Fibroblast of skin of abdomen (primary cell): ENCODE results near the gene ERAL1.
"Not testable (repeated sequence)": the region's sequence is repeated elsewhere in the genome, so short reads cannot be mapped to it uniquely, and the experiment has no call there.

Experiments used
- DNase-seq: peaks from one replicate; pipeline ENCODE4 v3.0.0-alpha.2; 2013

Gene ERAL1

DNA sequence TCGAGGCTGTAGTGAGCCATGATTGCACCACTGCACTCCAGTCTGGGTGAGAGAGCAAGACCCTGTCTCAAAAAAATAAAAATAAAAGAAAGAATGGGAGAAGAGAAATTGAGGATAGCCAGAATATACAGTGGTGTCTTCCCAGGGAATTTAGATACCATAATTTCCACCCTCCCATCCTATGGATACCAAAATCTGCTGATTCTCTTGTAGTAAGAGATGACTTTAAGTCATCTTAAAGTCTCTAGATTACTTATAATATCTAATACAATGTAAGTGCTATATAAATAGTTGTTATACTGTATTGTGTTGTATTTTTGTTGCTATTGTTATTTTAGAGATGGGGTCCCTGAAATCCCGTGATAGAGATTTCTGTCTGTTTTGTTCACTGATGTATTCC, 1.5 kb upstream of the ERAL1 start:
- no peak for DNase-seq

DNA sequence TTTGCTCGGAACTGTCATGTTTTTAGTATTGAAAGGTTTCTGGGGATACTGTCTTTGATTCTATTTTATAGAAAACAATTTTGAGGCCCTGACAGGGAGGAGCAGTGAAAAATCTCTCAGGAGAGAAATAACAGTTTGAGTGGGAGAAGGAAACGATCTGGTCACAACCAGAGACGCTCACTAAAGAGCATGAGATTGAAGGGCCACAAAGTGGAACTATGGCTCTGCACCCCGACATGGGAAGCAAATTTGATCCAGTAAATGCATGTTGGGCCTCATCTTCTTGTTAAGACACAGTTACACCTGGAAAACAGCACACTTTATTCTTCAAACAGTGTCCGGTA, 492 bp downstream of the ERAL1 start:
- no peak for DNase-seq

DNA sequence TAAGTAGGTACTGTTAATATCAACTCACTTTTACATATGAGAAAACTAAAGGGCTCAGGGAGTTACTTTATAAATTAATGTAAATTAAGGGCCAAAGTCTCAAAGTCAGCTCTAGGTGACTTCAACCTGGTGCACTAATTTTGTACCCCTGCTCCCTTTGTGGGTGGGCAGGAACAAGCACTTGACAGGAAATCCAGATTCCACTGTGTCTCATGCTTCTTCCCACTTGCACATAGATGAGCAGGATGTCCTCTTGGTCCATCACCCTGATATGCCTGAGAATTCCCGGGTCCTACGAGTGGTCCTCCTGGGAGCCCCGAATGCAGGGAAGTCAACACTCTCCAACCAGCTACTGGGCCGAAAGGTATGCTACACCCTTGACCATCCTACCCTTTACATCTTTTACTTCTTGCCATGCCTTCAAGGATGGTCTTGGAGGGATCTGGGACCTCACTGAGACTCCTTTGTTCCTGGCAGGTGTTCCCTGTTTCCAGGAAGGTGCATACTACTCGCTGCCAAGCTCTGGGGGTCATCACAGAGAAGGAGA, 1.3 kb downstream of the ERAL1 start:
- no peak for DNase-seq

DNA sequence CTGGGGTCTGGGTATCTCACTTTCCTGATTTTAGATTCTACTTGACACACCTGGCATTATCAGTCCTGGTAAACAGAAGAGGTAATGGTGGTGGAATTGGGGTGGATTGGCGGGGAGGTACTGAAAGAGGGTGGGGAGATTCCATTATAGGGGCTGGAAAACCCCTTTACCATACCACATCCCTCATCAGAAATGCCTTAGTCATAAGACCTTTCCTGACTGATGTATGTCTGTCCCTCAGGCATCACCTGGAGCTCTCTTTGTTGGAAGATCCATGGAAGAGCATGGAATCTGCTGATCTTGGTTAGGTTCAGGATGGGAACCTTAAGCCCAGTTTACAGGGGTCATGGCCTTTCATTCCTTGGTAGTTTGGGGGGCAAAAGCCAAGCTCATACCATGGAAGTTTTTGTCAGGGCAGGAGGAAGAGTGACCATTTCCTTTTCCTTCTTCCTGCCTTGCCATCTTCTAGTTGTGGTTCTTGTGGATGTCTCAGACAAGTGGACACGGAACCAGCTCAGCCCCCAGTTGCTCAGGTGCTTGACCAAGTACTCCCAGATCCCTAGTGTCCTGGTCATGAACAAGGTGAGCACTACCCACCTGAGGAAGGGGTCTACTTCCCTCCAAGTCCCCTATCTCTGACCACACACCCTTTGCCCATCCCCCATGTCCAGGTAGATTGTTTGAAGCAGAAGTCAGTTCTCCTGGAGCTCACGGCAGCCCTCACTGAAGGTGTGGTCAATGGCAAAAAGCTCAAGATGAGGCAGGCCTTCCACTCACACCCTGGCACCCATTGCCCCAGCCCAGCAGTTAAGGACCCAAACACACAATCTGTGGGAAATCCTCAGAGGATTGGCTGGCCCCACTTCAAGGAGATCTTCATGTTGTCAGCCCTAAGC, 3.3 kb downstream of the ERAL1 start:
- DNase-seq = no peak

DNA sequence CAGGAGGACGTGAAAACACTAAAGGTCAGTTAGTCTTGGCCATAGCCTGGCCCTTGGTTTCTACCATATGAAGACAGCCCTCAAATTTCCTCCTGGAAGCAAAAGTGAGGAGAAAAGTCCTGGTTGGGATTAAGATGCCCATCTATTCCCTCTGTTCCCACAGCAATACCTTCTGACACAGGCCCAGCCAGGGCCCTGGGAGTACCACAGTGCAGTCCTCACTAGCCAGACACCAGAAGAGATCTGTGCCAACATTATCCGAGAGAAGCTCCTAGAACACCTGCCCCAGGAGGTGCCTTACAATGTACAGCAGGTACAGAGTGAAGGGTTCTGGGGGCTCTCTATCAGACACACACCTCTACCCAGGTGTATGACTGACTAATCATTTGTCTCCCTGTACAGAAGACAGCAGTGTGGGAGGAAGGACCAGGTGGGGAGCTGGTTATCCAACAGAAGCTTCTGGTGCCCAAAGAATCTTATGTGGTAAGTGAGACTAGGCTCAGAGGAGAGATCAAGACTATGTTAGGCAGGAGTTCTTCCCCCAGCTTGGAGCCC, 4.1 kb downstream of the ERAL1 start:
- DNase-seq = no peak

DNA sequence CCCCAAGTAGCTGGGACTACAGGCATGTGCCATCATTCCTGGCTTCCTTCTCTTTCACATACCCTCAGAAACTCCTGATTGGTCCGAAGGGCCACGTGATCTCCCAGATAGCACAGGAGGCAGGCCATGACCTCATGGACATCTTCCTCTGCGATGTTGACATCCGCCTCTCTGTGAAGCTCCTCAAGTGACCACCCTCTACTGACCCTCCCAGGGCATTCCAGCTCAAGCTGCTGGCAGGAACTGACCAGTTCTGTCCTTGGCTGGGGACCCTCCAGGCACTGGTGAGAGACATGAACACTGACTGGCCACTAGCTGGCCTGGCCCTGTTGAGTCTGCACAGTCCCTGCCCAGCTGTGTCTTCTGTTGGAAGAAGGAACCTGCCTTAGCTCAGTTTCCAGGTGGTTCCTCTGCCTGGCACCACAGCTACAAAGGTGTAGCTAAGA, 5.6 kb downstream of the ERAL1 start:
- no peak for DNase-seq

DNA sequence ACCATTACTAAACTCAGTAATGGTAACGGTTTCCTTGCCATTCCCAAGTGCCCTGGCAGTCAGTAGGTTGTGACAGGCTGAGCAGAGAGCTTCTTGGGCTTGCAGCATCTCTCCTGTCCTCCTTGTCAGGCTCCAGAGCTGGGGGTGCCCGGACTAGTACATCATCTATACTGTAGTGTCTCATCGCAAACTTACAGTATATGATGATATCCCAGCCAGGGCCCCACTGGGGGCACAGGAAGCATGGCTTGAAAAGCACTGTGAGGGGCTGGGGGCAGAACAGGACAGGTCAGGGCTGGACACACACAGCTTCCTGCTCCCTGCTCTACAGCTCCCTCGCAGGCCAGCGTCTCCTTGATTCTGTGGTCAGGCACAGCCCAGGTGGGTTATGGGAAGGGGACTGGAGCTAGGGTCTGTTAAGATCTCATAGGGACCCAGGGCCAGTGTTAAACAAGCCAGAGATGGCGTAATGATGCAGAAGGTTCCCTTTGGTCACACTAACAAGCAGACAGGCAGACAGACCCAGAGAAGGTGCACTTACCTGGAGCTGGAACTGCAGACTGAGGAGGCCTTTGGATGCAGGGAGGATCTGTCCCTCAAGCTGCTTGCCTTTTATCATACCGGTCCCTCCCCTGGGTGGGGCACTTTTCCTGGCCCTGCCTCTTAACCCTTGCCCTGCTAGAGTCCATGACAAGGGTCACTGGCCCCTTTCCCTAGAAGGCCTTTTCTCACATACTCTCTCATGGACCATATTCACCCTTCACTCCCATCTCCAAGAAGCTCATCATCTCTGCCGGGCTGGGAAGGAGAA, 6.8 kb downstream of the ERAL1 start:
- no peak for DNase-seq

DNA sequence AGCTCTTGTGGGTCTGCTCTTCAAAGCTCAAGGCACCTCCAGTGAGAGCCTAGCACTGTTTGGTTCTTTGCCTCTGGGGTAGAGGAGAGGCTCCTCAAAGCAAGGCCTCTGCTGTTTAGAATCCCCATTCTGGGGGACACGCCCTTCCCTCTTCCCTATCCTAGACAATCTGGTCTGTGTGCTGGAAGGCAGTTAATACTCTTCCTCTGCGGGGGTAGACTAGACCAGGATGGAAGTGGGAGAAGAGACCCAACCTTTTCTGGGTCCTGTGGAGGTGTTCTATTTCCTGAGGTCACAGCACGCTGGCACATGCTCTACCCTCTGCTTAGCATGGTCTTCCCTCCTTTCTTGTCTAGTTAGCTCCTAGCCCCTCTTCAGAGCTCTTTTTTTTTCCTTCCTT, 7.7 kb downstream of the ERAL1 start:
- no peak for DNase-seq

DNA sequence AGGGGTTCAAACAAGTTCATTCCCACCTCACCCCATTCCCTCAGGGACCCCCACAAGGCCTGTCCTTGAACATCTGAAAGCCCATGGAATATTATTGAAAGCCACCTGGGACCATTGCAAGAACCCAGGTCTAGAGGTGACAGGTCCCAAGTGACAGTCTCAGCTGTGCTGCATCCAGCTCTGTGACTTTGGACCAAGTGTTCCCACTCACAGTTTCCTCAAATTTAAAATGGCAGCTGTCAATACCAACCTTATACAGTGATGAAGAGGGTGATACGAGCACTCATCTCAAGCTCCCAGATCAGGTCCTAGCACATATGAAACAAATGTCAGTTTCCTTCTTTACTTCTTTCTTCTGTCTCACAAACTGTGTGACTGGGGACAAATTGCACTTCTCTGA, 9.1 kb downstream of the ERAL1 start:
- DNase-seq = no peak

DNA sequence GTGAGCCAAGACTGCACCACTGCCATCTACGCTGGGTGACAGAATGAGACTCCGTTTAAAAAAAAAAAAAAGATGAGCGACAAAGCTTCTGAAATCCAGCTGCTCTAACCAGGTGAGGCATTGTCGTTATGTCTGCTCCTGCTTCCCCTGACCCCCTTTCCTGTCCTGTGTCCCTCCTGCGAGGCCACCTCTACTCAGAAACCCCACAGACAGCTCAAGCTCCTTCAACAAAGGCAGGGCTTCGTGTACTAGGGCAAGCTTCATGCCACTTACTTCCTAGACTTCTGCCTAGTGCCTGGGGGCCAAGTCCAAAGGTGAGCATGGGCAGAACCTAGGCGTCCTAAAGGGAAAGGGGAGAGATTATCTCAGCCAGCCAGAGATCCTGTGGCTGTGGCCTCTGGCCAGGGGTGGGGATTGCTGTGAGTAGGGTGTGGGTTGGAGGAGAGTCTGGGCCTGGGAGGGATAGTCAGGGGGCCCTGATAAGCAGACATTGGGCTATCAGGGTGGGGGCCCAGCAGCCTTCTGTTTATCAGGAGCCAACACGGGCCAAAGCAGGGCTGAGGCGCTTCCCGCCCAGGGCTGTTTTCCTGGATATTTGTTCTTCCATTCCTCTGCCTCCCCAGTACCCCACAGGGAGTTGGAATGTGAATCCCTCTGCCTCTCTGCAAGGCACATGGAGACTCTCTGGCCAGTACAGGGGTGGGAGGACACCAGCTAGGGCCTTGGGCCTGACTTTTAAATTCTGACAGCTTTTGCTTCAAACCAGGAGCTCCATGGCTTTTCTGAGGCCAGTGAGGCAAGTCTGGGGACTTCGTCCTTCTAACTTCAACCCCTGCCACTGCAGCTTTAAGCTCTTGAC, 10.4 kb downstream of the ERAL1 start:
- no peak for DNase-seq

DNA sequence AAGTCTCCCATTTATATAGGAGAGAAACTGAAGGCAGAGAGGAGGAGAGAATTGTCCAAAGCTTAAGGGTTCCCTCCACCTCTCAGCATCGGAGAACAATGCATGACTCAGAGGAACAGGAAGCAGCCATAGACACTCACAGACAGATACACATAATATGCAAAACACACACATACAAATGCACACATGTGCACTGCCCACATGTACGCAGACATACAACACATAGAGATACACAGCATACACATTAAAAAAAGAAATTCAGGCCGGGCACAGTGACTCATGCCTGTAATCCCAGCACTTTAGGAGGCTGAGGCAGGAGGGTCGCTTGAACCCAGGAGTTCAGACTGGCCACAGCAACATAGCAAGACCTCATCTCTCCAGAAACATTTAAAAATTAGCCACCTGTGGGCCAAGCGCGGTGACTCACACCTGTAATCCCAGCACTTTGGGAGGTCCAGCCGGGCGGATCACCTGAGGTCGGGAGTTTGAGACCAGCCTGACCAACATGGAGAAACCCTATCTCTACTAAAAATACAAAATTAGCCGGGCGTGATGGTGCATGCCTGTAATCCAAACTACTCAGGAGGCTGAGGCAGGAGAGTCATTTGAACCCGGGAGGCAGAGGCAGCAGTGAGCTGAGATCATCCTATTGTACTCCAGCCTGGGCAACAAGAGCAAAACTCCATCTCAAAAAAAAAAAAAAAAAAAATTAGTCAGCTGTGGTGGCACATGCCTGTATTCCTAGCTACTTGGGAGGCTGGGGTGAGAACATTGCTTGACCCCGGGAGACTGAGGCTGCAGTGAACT, 11.3 kb downstream of the ERAL1 start:
- peak; percentile 29 for DNase-seq

DNA sequence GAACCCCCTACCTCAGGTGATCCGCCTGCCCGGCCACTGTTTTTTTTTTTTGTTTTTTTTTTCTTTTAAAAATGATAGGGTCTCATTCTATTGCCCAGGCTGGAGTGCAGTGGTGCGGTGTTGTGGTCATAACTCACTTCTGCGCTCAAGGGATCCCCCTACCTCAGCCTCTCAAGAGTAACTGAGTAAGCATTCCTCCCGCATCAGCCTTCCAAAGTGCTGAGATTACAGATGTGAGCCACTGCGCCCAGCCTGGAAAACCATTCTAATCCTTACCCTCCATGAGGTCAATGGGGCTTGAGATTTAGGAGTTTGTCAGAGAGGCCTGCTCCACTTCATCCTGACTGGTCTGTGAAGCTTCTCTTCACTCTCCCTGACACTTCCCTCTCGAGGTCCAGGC, 12.5 kb downstream of the ERAL1 start:
- DNase-seq = no peak

DNA sequence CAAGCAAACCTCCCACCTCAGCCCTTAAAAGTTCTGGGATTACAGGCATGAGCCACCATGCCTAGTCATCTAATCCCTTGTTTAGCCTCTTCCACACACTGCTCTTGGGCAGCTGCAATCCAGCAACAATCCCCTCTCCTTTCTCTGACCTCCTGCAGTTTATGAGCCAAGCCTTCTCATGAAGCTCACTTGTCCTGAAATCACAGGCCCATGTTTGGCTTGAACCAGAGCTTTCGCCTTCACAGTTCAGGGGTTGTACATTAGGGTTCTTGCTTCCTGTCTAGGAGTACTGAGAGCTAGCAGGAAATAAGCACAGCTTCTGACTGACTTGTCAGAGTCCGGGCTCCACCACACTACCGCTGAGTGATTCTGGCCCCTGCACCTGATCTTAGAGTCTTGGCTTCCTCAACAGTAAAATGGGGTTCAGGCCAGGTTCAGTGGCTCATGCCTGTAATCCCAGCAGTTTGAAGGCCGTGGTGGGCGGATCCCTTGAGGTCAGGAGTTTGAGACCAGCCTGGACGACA, 16.3 kb downstream of the ERAL1 start:
- DNase-seq = no peak

DNA sequence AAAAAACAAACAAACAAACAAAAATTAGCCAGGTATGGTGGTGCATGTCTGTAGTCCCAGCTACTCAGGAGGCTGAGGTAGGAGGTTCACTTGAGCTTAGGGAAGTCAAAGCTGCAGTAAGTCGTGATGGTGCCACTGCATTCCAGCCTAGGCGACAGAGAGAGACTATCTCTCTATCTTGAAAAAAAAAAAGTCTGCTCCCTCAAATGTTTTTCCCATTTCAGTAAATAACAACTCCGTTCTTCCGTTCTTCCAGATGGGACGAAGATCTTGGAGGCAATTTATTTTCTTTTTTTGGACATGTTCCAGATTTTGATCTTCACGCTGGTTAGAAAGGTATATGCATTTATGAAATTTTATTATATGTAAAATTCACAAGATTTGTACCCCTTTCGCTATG, 19.0 kb downstream of the ERAL1 start:
- no peak for DNase-seq

DNA sequence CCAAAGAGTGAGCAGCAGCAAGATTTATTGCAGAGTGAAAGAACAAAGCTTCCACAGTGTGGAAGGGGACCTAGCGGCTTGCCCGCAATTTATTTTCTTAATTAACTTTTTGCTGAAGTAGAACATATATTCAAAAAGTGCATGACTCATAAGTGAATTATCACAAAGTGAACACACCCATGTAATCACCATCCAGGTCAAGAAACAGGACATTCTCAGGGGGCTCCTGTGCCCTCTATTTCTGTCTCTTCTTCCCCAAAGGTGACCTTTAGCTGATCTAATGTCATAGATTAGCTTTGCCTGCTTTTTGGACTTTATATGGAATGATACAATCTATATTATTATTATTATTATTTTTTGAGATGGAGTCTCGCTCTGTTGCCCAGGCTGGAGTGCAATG, 19.9 kb downstream of the ERAL1 start:
- DNase-seq = no peak

DNA sequence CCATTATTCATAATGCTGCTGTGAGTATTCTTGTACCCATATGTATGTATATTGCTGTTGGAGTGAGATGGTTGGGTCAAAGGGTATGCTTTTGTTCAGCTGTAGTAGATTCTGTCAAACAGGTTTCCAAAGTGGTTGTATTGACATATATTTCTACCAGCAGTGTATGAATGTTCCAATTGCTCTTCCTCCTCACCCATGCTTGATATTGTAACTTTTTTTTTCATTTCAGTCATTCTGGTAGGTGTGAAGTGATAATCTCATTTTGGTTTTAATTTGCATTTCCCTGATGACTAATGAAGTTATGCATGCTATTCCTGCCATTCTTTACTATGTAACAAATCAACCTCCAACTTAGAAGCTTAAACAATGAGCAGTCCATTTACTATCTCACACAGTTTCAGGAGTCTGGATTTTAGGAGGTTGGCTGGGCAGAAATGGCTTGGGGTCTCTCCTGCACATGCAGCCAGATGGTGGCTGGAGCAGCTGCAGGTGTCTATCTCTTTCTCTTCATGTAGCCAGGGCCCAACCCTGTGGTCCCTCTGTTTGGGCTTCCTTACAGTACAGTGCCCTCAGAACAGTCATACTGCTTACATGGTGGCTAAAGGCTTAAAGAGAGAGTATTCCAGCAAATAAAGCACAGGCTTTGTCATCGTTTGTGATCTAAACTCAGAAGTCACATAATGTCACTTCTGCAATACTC, 21.2 kb downstream of the ERAL1 start:
- no peak for DNase-seq

DNA sequence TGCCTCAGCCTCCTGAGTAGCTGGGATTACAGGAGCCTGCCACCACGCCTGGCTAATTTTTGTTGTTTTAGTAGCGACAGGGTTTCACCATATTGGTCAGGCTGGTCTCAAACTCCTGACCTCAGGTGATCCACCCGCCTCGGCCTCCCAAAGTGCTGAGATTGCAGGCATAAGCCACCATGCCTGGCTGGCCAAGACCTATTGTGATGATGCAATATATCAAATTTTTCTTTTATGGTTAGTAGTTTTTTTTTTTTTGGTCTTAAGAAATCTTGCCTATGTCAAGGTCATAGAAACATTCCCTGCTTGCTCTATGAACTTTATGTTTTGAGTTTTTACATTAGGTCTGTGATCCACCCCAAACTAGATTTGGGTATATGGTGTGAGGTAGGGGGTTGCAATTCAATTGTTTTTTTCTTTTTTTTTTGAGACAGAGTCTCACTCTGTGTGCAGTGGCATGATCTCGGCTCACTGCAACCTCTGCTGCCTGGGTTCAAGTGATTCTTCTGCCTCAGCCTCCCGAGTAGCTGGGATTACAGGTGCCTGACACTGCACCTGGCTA, 22.4 kb downstream of the ERAL1 start:
- not testable (repeated sequence) for DNase-seq

DNA sequence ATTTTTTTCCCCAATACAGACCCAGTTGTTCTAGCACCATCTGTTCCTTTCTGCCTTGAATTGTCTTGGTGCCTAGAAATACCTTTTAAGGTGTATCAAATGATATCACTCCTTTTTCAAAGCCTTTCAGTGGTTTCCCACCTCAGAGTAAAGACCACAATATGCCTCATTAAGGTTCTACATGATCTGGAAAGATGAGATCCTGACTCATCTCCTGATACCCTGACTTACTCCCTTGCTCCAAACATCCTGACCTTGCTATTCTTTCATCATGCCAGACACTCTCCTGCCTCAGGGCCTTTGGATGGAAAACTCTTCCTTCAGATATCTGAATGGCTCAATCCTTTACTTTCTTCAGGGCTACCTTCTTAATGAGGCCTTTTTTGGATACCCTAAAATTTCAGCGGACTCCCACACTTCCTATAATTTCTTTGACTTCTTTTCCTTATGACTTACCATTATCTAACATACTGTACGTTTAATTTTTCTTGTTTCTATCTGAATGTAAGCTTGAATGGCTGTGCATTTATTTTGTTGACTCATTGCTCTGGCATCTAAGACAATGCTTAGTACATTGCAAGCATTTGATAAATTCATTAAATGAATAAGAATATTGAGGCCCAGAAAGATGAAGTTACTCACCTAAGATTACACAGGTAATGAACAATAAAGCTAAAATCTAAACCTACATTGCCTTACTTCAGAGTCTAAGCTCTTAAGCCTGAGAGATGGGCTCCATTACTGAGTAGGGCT, 23.5 kb downstream of the ERAL1 start:
- no peak for DNase-seq

DNA sequence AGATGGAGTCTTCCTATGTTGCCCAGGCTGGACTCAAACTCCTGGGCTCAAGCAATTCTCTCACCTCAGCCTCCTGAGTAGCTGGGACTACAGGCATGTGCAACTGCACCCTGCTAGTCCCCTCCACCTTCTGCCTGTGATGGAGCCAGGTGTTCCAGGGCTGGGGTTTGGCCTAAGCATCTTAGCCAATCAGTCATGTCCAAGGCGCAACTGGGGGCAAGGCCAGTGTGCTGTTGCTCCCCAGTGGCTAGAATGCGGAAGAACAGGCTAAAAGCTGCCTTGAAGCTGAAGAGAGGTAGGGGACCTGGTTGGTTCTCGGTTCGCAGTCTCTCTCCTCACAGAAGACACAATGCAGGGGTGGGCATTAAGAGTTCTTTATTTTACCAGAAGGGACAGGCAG, 24.2 kb downstream of the ERAL1 start:
- DNase-seq = peak; percentile 30
